Muscle of leg (tissue), 11 donors: Measurements from ENCODE around the gene NUDT3. TPM values are rescaled to one million over a fixed set of nuclear protein-coding genes. Genes with fewer than 3 reads are reported as not detected.
"Not testable (repeated sequence)": the region's sequence is repeated elsewhere in the genome, so short reads cannot be mapped to it uniquely, and the experiment has no call there.

Experiments used
- DNase-seq: peaks from one replicate; pipeline ENCODE4 v3.0.0; 2013
- H3K27ac ChIP-seq: one replicate; pipeline ENCODE4 v1.5.1; 2013; ENCODE audit warnings: mild to moderate bottlenecking, low read length, control low read depth
- H3K27me3 ChIP-seq: one replicate; pipeline ENCODE4 v1.6.1; 2013; ENCODE audit warnings: low read length; ENCODE audit not compliant: control insufficient read depth, insufficient read depth
- H3K36me3 ChIP-seq: one replicate; pipeline ENCODE4 v1.6.1; 2013; ENCODE audit warnings: low read length; ENCODE audit not compliant: control insufficient read depth, insufficient read depth
- H3K4me1 ChIP-seq: one replicate; pipeline ENCODE4 v1.6.1; 2013; ENCODE audit warnings: low read length; ENCODE audit not compliant: control insufficient read depth, insufficient read depth
- H3K4me3 ChIP-seq: one replicate; pipeline ENCODE4 v1.5.1; 2013; ENCODE audit warnings: low read length, control low read depth
- H3K9me3 ChIP-seq: replicated peaks from 2 replicates; pipeline ENCODE4 v1.6.1; 2013; ENCODE audit warnings: low read depth, low read length; ENCODE audit not compliant: control insufficient read depth
- WGBS: methylation state at CpG from one replicate; pipeline ENCODE4 v1.1.5; 2013; ENCODE audit warnings: missing lambda C conversion rate; ENCODE audit not compliant: insufficient coverage; 5-methylcytosine and 5-hydroxymethylcytosine counted together
- polyA plus RNA-seq, 8 donors: library from polyadenylated mRNA; unstranded; fragments of 120-200 nt; gene quantifications; one replicate each; pipeline versions ENCODE4 v1.2.1 to v1.2.3, GENCODE V29; 2013; ENCODE audit warnings: inconsistent platforms in 1 of 8, low replicate concordance in 1 of 8; ENCODE audit not compliant: insufficient read length in 8 of 8, insufficient read depth in 1 of 8
- total RNA-seq: library from RNA; stranded (reverse); fragments of 120-200 nt; gene quantifications from one replicate; pipeline ENCODE4 v1.2.4, GENCODE V29; 2013

The NUDT3 gene
- total and polyA plus RNA-seq, 9 donors, result 18.9 to 56.7 (median 28.8) TPM

- peak; percentile 74 for DNase-seq
- no peaks in the 10 kb centered on the region for H3K36me3 ChIP-seq
- no peaks in the 10 kb centered on the region for H3K9me3 ChIP-seq
- peaks cover 25% of the 10 kb centered on the region for H3K4me1 ChIP-seq
- peak overlapping the region; percentile 76 for H3K4me3 ChIP-seq
- no peaks in the 10 kb centered on the region for H3K27me3 ChIP-seq
- H3K27ac ChIP-seq, result peak overlapping the region; percentile 76
- WGBS, result under 1% methylated on average over 12 of the region's 17 CpGs
These were observed 144.2 kb downstream of the NUDT3 start for GRCh38 chr6:34248198-34248726.

- Histone ChIP-seq H3K4me3 (no peak overlapping the region), H3K27me3 (no peaks in the 10 kb centered on the region), H3K4me1 (peaks cover 25% of the 10 kb centered on the region), H3K27ac (no peak overlapping the region), H3K36me3 (no peaks in the 10 kb centered on the region), H3K9me3 (no peaks in the 10 kb centered on the region)
- no peak for DNase-seq
- WGBS, result 78% methylated on average over 5 of the region's 6 CpGs
These were observed 144.8 kb downstream of the NUDT3 start for GRCh38 chr6:34247481-34248197.

- 55% methylated on average over 5 of the region's 8 CpGs for whole genome bisulfite sequencing
- H3K9me3 ChIP-seq, result no peaks in the 10 kb centered on the region
- H3K36me3 ChIP-seq, result no peaks in the 10 kb centered on the region
- peaks cover 25% of the 10 kb centered on the region for H3K4me1 ChIP-seq
- peak; percentile 29 for DNase-seq
- H3K27ac ChIP-seq, result no peak overlapping the region
- no peak overlapping the region for H3K4me3 ChIP-seq
- no peaks in the 10 kb centered on the region for H3K27me3 ChIP-seq
These were observed 145.7 kb downstream of the NUDT3 start for GRCh38 chr6:34246563-34247391.

GRCh38 chr6:34246249-34246562 is 146.3 kb downstream of the NUDT3 start:
- Histone ChIP-seq H3K27me3 (no peaks in the 10 kb centered on the region), H3K4me1 (peaks cover 25% of the 10 kb centered on the region), H3K9me3 (no peaks in the 10 kb centered on the region), H3K27ac (no peak overlapping the region), H3K36me3 (peaks cover 4% of the 10 kb centered on the region), H3K4me3 (no peak overlapping the region)
- 50% methylated on average over 1 of the region's 2 CpGs for WGBS
- DNase-seq, result no peak

- H3K27me3 ChIP-seq, H3K9me3 ChIP-seq, H3K4me3 ChIP-seq, H3K36me3 ChIP-seq, DNase-seq, H3K27ac ChIP-seq: not testable (repeated sequence)
- peaks cover 25% of the 10 kb centered on the region for H3K4me1 ChIP-seq
- no CpG with 5 or more reads among the region's 7 CpGs for WGBS
These were observed 146.7 kb downstream of the NUDT3 start for GRCh38 chr6:34245761-34246140.

- not testable (repeated sequence) for H3K27ac ChIP-seq, H3K27me3 ChIP-seq, H3K9me3 ChIP-seq, DNase-seq, H3K4me3 ChIP-seq, H3K36me3 ChIP-seq
- WGBS, result 100% methylated on average over 1 of the region's 13 CpGs
- peaks cover 20% of the 10 kb centered on the region for H3K4me1 ChIP-seq
These were observed 147.3 kb downstream of the NUDT3 start for GRCh38 chr6:34245032-34245760.

- no peaks in the 10 kb centered on the region for H3K27me3 ChIP-seq
These were observed 148.3 kb downstream of the NUDT3 start for GRCh38 chr6:34243901-34244884.

GRCh38 chr6:34243131-34243771 is 149.2 kb downstream of the NUDT3 start:
- Histone ChIP-seq H3K27me3 (no peaks in the 10 kb centered on the region), H3K36me3 (peaks cover 5% of the 10 kb centered on the region), H3K27ac (no peak overlapping the region), H3K4me1 (peaks cover 16% of the 10 kb centered on the region), H3K4me3 (no peak overlapping the region), H3K9me3 (no peaks in the 10 kb centered on the region)
- WGBS, result no CpG with 5 or more reads among the region's 5 CpGs
- no peak for DNase-seq

More at GRCh38 chr6:34243901-34244884, 148.3 kb downstream of the NUDT3 start:
- Histone ChIP-seq H3K4me1 (peaks cover 14% of the 10 kb centered on the region), H3K9me3 (no peaks in the 10 kb centered on the region), H3K4me3 (no peak overlapping the region), H3K36me3 (peaks cover 5% of the 10 kb centered on the region), H3K27ac (no peak overlapping the region)
- 59% methylated on average over 5 of the region's 19 CpGs for WGBS
- DNase-seq, result peak; percentile 39
